ENCODE results near the gene C3orf22.

DNA sequence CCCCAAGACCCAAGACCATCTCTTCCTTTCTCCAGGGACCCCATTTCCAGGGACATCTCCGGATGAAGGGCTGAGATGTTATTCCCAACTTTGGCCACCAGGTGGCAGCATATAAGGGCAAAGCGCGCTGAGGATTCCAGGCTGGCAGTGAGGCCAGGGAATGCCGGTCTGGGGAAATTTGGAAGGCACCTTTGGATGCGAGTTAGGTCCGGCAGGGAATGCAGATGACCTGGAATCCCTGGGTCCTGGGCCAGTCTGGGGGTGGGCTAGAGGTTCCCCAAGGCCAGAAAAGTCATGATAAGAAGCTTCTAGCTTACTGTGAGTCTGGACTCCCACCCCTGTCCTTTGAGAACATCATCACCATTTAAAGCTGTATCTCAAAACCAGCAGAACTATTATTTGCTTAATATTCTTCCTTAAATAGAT is 36.4 kb downstream of the C3orf22 start:
- TF ChIP-seq GATA2 (IDR thresholded peaks at IDR 0.05; ENCODE audit: low read depth, low read length) (no peak), GATA3 (IDR thresholded peaks at IDR 0.05; ENCODE audit: low read depth, low read length) (no peak)
